T-helper 17 cell (primary cell): ENCODE measurements around the gene LOC101059915.
"Not testable (repeated sequence)": the region's sequence is repeated elsewhere in the genome, so short reads cannot be mapped to it uniquely, and the experiment has no call there.

Experiments used
- ATAC-seq: fragments of 150-1000 bp; cut with Tn5 transposase; 2 replicates; pipeline ENCODE4 v1.10.0; 2021; ENCODE audit warnings: mild to moderate bottlenecking, moderate library complexity
- DNase-seq, 3 donors: peaks; one replicate each; pipeline versions ENCODE4 v3.0.0 to v3.0.0-alpha.2; 2020 to 2021
- H3K9me3 ChIP-seq: one replicate; pipeline ENCODE4 v1.7.0; 2013; ENCODE audit warnings: low read length, mild to moderate bottlenecking; ENCODE audit not compliant: control insufficient read depth, poor library complexity, severe bottlenecking
- H3K27ac Mint-ChIP-seq: one replicate; pipeline ENCODE4 v1.8.0; 2022; ENCODE audit warnings: mild to moderate bottlenecking, moderate library complexity, mixed read lengths
- H3K27me3 Mint-ChIP-seq: one replicate; pipeline ENCODE4 v1.8.0; 2022; ENCODE audit warnings: mixed read lengths
- H3K36me3 Mint-ChIP-seq: one replicate; pipeline ENCODE4 v1.8.0; 2022; ENCODE audit warnings: low read depth, mixed read lengths
- H3K4me1 Mint-ChIP-seq: one replicate; pipeline ENCODE4 v1.8.0; 2022; ENCODE audit warnings: mild to moderate bottlenecking, mixed read lengths
- H3K4me3 Mint-ChIP-seq: one replicate; pipeline ENCODE4 v1.8.0; 2022; ENCODE audit warnings: mild to moderate bottlenecking, moderate library complexity, mixed read lengths

LOC101059915 gene

GRCh38 chrX:71669947-71670346 lies 2.6 kb downstream of the LOC101059915 start:
- peak; percentile 63 for ATAC-seq
- not testable (repeated sequence) for H3K9me3 ChIP-seq, H3K27ac Mint-ChIP-seq, H3K27me3 Mint-ChIP-seq, H3K36me3 Mint-ChIP-seq, H3K4me3 Mint-ChIP-seq
- DNase-seq: peak in 1 of 3 donors; percentile 12
- H3K4me1 Mint-ChIP-seq: peaks cover 14% of the 10 kb centered on the region

- peak overlapping the region; percentile 33 for H3K4me3 Mint-ChIP-seq
- peak; percentile 25 for ATAC-seq
- no peak for DNase-seq
- H3K36me3 Mint-ChIP-seq: no peaks in the 10 kb centered on the region
- peaks cover 14% of the 10 kb centered on the region for H3K4me1 Mint-ChIP-seq
- no peaks in the 10 kb centered on the region for H3K9me3 ChIP-seq
- no peaks in the 10 kb centered on the region for H3K27me3 Mint-ChIP-seq
- no peak overlapping the region for H3K27ac Mint-ChIP-seq
These were observed 3.9 kb downstream of the LOC101059915 start for GRCh38 chrX:71671043-71671780.

GRCh38 chrX:71671938-71672337 lies 4.6 kb downstream of the LOC101059915 start:
- ATAC-seq (no peak), DNase-seq (no peak)
- no peak overlapping the region for H3K4me3 Mint-ChIP-seq
- H3K27ac Mint-ChIP-seq: no peak overlapping the region
- H3K27me3 Mint-ChIP-seq: no peaks in the 10 kb centered on the region
- no peaks in the 10 kb centered on the region for H3K36me3 Mint-ChIP-seq
- peaks cover 14% of the 10 kb centered on the region for H3K4me1 Mint-ChIP-seq
- no peaks in the 10 kb centered on the region for H3K9me3 ChIP-seq

GRCh38 chrX:71675636-71676035 lies 8.3 kb downstream of the LOC101059915 start:
- peaks cover 12% of the 10 kb centered on the region for H3K4me1 Mint-ChIP-seq
- H3K36me3 Mint-ChIP-seq, H3K9me3 ChIP-seq, ATAC-seq, H3K4me3 Mint-ChIP-seq, H3K27ac Mint-ChIP-seq, H3K27me3 Mint-ChIP-seq, DNase-seq: not testable (repeated sequence)

GRCh38 chrX:71676068-71676795 lies 8.9 kb downstream of the LOC101059915 start:
- not testable (repeated sequence) for H3K27ac Mint-ChIP-seq, H3K4me1 Mint-ChIP-seq, H3K4me3 Mint-ChIP-seq, H3K36me3 Mint-ChIP-seq, H3K27me3 Mint-ChIP-seq, ATAC-seq, DNase-seq, H3K9me3 ChIP-seq

- not testable (repeated sequence) for H3K4me3 Mint-ChIP-seq, H3K36me3 Mint-ChIP-seq, DNase-seq, ATAC-seq, H3K4me1 Mint-ChIP-seq, H3K27me3 Mint-ChIP-seq, H3K9me3 ChIP-seq, H3K27ac Mint-ChIP-seq
These were observed 9.8 kb downstream of the LOC101059915 start for GRCh38 chrX:71677195-71677594.

DNA sequence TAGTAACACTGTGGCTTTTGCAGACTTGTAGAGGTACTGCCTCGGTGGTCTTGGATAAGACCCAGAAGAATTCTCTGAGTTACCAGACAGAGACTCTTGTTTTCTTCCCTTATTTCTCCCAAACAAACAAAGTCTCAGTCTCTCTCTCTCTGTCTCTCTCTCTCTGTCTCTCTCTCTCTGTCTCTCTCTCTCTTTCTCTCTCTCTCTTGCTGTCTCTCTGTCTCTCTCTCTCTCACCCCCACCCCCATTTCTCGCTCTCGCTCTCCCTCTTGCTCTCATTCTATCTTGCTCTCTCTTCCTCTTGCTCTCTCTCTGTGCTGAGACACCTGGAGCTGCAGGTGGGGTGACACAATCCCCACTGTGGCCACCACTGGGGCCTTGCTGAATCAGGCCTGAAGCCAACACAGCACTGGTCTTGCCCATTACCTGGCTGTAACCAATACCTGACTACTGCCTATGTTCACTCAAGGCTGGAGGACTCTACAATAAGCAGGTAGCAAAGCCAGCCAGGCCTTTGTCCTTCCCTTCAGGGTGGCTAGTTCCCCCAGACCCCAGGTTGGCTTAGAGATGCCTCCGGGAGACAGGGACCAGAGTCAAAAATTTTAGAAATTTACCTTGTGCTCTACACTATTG lies 12.3 kb downstream of the LOC101059915 start:
- ATAC-seq: no peak
- Mint-ChIP-seq H3K27me3 (no peaks in the 10 kb centered on the region), H3K36me3 (no peaks in the 10 kb centered on the region), H3K4me1 (no peaks in the 10 kb centered on the region), H3K27ac (no peak overlapping the region), H3K4me3 (no peak overlapping the region)
- no peaks in the 10 kb centered on the region for H3K9me3 ChIP-seq
- no peak for DNase-seq

GRCh38 chrX:71696641-71697465 lies 29.5 kb downstream of the LOC101059915 start:
- H3K9me3 ChIP-seq, H3K4me1 Mint-ChIP-seq, H3K27me3 Mint-ChIP-seq, H3K36me3 Mint-ChIP-seq, DNase-seq, H3K27ac Mint-ChIP-seq, H3K4me3 Mint-ChIP-seq: not testable (repeated sequence)
- peak; percentile 73 for ATAC-seq

- DNase-seq, H3K4me1 Mint-ChIP-seq, H3K9me3 ChIP-seq, H3K36me3 Mint-ChIP-seq, H3K4me3 Mint-ChIP-seq, H3K27ac Mint-ChIP-seq, H3K27me3 Mint-ChIP-seq: not testable (repeated sequence)
- peak; percentile 3 for ATAC-seq
These were observed 30.3 kb downstream of the LOC101059915 start for GRCh38 chrX:71697466-71698298.

GRCh38 chrX:71698299-71699022 lies 31.1 kb downstream of the LOC101059915 start:
- not testable (repeated sequence) for H3K9me3 ChIP-seq, H3K36me3 Mint-ChIP-seq, DNase-seq, H3K4me1 Mint-ChIP-seq, H3K27ac Mint-ChIP-seq, H3K27me3 Mint-ChIP-seq, H3K4me3 Mint-ChIP-seq
- ATAC-seq: peak; percentile 69

DNA sequence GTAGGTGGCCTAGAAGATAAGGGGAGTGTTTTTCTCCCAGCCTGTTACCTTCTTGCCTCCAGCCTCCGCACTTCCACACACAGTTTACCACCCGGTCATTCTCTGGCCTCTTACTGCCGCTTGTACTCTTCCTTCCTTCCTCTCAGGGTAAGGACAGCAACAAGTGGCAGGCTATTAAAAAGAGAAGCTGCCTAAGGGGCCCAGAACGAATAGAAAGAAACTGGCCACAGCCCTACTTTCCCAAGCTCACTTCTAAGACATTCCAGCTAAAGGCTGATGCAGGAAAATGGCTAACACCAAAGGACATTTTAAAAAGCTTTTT lies 31.6 kb downstream of the LOC101059915 start:
- not testable (repeated sequence) for H3K27ac Mint-ChIP-seq

DNA sequence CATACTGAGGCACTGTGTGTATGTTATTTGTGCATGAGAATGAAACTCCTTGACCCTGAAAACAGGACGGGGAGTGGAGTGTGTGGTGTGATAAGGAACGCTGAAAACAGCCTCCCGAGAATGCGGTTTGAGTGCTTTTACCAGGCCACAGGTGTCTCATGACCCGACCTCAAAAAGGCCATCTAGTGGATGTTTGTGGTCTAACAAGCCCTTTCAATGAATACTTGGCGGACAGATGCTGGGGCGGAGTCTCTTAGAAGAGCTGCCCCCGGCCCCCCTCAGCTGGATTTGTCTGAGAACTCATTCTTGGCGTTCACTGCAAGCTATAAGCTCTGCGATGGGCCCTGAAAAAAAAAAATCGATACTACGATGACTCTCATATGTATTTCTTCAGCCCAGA lies 35.5 kb downstream of the LOC101059915 start:
- not testable (repeated sequence) for H3K27ac Mint-ChIP-seq, H3K4me1 Mint-ChIP-seq, H3K9me3 ChIP-seq, H3K27me3 Mint-ChIP-seq, H3K36me3 Mint-ChIP-seq, H3K4me3 Mint-ChIP-seq, DNase-seq
- peak; percentile 56 for ATAC-seq

More for the DNA sequence above, 31.6 kb downstream of the LOC101059915 start:
- not testable (repeated sequence) for DNase-seq, H3K36me3 Mint-ChIP-seq, H3K4me1 Mint-ChIP-seq, H3K4me3 Mint-ChIP-seq, ATAC-seq, H3K27me3 Mint-ChIP-seq, H3K9me3 ChIP-seq
